ENCODE data around the gene ALDH1A1. TPM values are rescaled to one million over a fixed set of nuclear protein-coding genes. Genes with fewer than 3 reads are reported as not detected.

ALDH1A1 gene
- total RNA-seq, 1 donor from 2014 or later: 1.5 TPM

- H3K36me3 Mint-ChIP-seq (ENCODE audit: low read depth, unreplicated experiment): no peaks in the 10 kb centered on the region
- Histone ChIP-seq H3K27me3 (ENCODE audit: insufficient read depth, low read length) (no peaks in the 10 kb centered on the region), H2AFZ (ENCODE audit: low read depth, low read length) (no peak overlapping the region), H3K9ac (ENCODE audit: low read length) (no peak overlapping the region), H3K27ac (ENCODE audit: low read depth, low read length) (no peak overlapping the region), H3K4me1 (ENCODE audit: insufficient read depth, low read length) (no peaks in the 10 kb centered on the region), H4K20me1 (ENCODE audit: insufficient read depth, low read length) (no peaks in the 10 kb centered on the region), H3K4me3 (ENCODE audit: insufficient read depth, low read depth, low read length) (no peak overlapping the region), H3K9me3 (ENCODE audit: insufficient read depth, low read depth, low read length) (no peaks in the 10 kb centered on the region), H3K79me2 (ENCODE audit: insufficient read depth, low read length) (no peaks in the 10 kb centered on the region), H3K36me3 (ENCODE audit: insufficient read depth, low read length) (no peaks in the 10 kb centered on the region), H3K4me2 (ENCODE audit: low read length) (no peak overlapping the region)
- TF ChIP-seq EZH2 (IDR thresholded peaks at IDR 0.05; ENCODE audit: insufficient read depth, low read length) (no peak), CTCF (IDR thresholded peaks at IDR 0.05; ENCODE audit: insufficient read depth, low read depth, low read length) (no peak)
- no peak for DNase-seq (ENCODE audit: low read depth)
- no peak overlapping the region for H3K4me3 Mint-ChIP-seq (ENCODE audit: unreplicated experiment)
- H3K4me1 Mint-ChIP-seq (ENCODE audit: low read depth, unreplicated experiment): no peaks in the 10 kb centered on the region
- no peak overlapping the region for H3K27ac Mint-ChIP-seq (ENCODE audit: unreplicated experiment)
- H3K9me3 Mint-ChIP-seq (ENCODE audit: unreplicated experiment): no peaks in the 10 kb centered on the region
- H3K27me3 Mint-ChIP-seq (ENCODE audit: low read depth, unreplicated experiment): no peaks in the 10 kb centered on the region
- FAIRE-seq: no peak
Measured at GRCh38 chr9:72990397-72991182, 37.7 kb upstream of the ALDH1A1 start.

GRCh38 chr9:72986522-72987116 lies 33.8 kb upstream of the ALDH1A1 start:
- H3K27ac Mint-ChIP-seq (ENCODE audit: unreplicated experiment): no peak overlapping the region
- TF ChIP-seq EZH2 (IDR thresholded peaks at IDR 0.05; ENCODE audit: insufficient read depth, low read length) (no peak), CTCF (IDR thresholded peaks at IDR 0.05; ENCODE audit: insufficient read depth, low read depth, low read length) (no peak)
- H3K4me1 Mint-ChIP-seq (ENCODE audit: low read depth, unreplicated experiment): peaks cover 23% of the 10 kb centered on the region

GRCh38 chr9:72985746-72986145 lies 32.9 kb upstream of the ALDH1A1 start:
- FAIRE-seq: no peak
- no peak for DNase-seq (ENCODE audit: low read depth)
- H3K36me3 ChIP-seq (ENCODE audit: insufficient read depth, low read length): no peaks in the 10 kb centered on the region
- H4K20me1 ChIP-seq (ENCODE audit: insufficient read depth, low read length): no peaks in the 10 kb centered on the region
- H3K27me3 ChIP-seq (ENCODE audit: insufficient read depth, low read length): no peaks in the 10 kb centered on the region
- no peak overlapping the region for H3K27ac Mint-ChIP-seq (ENCODE audit: unreplicated experiment)
- no peaks in the 10 kb centered on the region for H3K27me3 Mint-ChIP-seq (ENCODE audit: low read depth, unreplicated experiment)
- H2AFZ ChIP-seq (ENCODE audit: low read depth, low read length): no peak overlapping the region
- H3K9ac ChIP-seq (ENCODE audit: low read length): no peak overlapping the region
- no peak overlapping the region for H3K4me3 Mint-ChIP-seq (ENCODE audit: unreplicated experiment)
- H3K36me3 Mint-ChIP-seq (ENCODE audit: low read depth, unreplicated experiment): no peaks in the 10 kb centered on the region
- TF ChIP-seq CTCF (IDR thresholded peaks at IDR 0.05; ENCODE audit: insufficient read depth, low read depth, low read length) (no peak), EZH2 (IDR thresholded peaks at IDR 0.05; ENCODE audit: insufficient read depth, low read length) (no peak)
- no peak overlapping the region for H3K27ac ChIP-seq (ENCODE audit: low read depth, low read length)
- peaks cover 23% of the 10 kb centered on the region for H3K4me1 Mint-ChIP-seq (ENCODE audit: low read depth, unreplicated experiment)
- H3K4me1 ChIP-seq (ENCODE audit: insufficient read depth, low read length): no peaks in the 10 kb centered on the region
- H3K4me2 ChIP-seq (ENCODE audit: low read length): no peak overlapping the region
- H3K9me3 Mint-ChIP-seq (ENCODE audit: unreplicated experiment): no peaks in the 10 kb centered on the region
- H3K4me3 ChIP-seq (ENCODE audit: insufficient read depth, low read depth, low read length): no peak overlapping the region
- no peaks in the 10 kb centered on the region for H3K79me2 ChIP-seq (ENCODE audit: insufficient read depth, low read length)
- H3K9me3 ChIP-seq (ENCODE audit: insufficient read depth, low read depth, low read length): no peaks in the 10 kb centered on the region

More at GRCh38 chr9:72986522-72987116, 33.8 kb upstream of the ALDH1A1 start:
- no peak overlapping the region for H3K9ac ChIP-seq (ENCODE audit: low read length)
- no peaks in the 10 kb centered on the region for H4K20me1 ChIP-seq (ENCODE audit: insufficient read depth, low read length)
- no peak overlapping the region for H2AFZ ChIP-seq (ENCODE audit: low read depth, low read length)
- H3K36me3 ChIP-seq (ENCODE audit: insufficient read depth, low read length): no peaks in the 10 kb centered on the region
- H3K9me3 ChIP-seq (ENCODE audit: insufficient read depth, low read depth, low read length): no peaks in the 10 kb centered on the region
- Mint-ChIP-seq H3K27me3 (ENCODE audit: low read depth, unreplicated experiment) (no peaks in the 10 kb centered on the region), H3K4me3 (ENCODE audit: unreplicated experiment) (no peak overlapping the region), H3K9me3 (ENCODE audit: unreplicated experiment) (no peaks in the 10 kb centered on the region), H3K36me3 (ENCODE audit: low read depth, unreplicated experiment) (no peaks in the 10 kb centered on the region)
- no peaks in the 10 kb centered on the region for H3K4me1 ChIP-seq (ENCODE audit: insufficient read depth, low read length)
- no peak for FAIRE-seq
- H3K4me2 ChIP-seq (ENCODE audit: low read length): no peak overlapping the region
- no peak overlapping the region for H3K27ac ChIP-seq (ENCODE audit: low read depth, low read length)
- no peaks in the 10 kb centered on the region for H3K27me3 ChIP-seq (ENCODE audit: insufficient read depth, low read length)
- H3K4me3 ChIP-seq (ENCODE audit: insufficient read depth, low read depth, low read length): no peak overlapping the region
- DNase-seq (ENCODE audit: low read depth): no peak
- no peaks in the 10 kb centered on the region for H3K79me2 ChIP-seq (ENCODE audit: insufficient read depth, low read length)

Measured in astrocyte (in vitro differentiated cells and primary cell).